ENCODE data around the gene GINS3. TPM values are rescaled to one million over a fixed set of nuclear protein-coding genes. Genes with fewer than 3 reads are reported as not detected.

The GINS3 gene
- total RNA-seq (ENCODE audit: low replicate concordance): 2.1 and 10.7 TPM in 2 replicates

- peak; percentile 89 for DNase-seq (ENCODE audit: low read depth)
- TF ChIP-seq CTCF (IDR thresholded peaks at IDR 0.05; ENCODE audit: insufficient read depth, low read length): no peak
- peak within 1 kb of the TSS; percentile 96 for H3K4me3 ChIP-seq (ENCODE audit: low read depth, low read length)
Observed at GRCh38 chr16:58392215-58393137, at the start of gene GINS3. Gene GINS3, plus strand, starts transcription at chr16:58392471. Its CDS starts 131 bp downstream, at chr16:58392602.

- TF ChIP-seq CTCF (IDR thresholded peaks at IDR 0.05; ENCODE audit: insufficient read depth, low read length): no peak
- DNase-seq (ENCODE audit: low read depth): no peak
- no peak overlapping the region for H3K4me3 ChIP-seq (ENCODE audit: low read depth, low read length)
Observed at GRCh38 chr16:58343562-58343961, 48.7 kb upstream of the GINS3 start.

- no peak overlapping the region for H3K4me3 ChIP-seq (ENCODE audit: low read depth, low read length)
- peak; percentile 19 for TF ChIP-seq CTCF (IDR thresholded peaks at IDR 0.05; ENCODE audit: insufficient read depth, low read length)
- DNase-seq (ENCODE audit: low read depth): peak; percentile 11
Observed at GRCh38 chr16:58345574-58346354, 46.5 kb upstream of the GINS3 start.

- DNase-seq (ENCODE audit: low read depth): no peak
- TF ChIP-seq CTCF (IDR thresholded peaks at IDR 0.05; ENCODE audit: insufficient read depth, low read length): no peak
- H3K4me3 ChIP-seq (ENCODE audit: low read depth, low read length): no peak overlapping the region
Observed at GRCh38 chr16:58346831-58347371, 45.4 kb upstream of the GINS3 start.

- H3K4me3 ChIP-seq (ENCODE audit: low read depth, low read length): no peak overlapping the region
- DNase-seq (ENCODE audit: low read depth): peak; percentile 26
- no peak for TF ChIP-seq CTCF (IDR thresholded peaks at IDR 0.05; ENCODE audit: insufficient read depth, low read length)
Observed at GRCh38 chr16:58348986-58349385, 43.3 kb upstream of the GINS3 start.

- no peak overlapping the region for H3K4me3 ChIP-seq (ENCODE audit: low read depth, low read length)
- no peak for TF ChIP-seq CTCF (IDR thresholded peaks at IDR 0.05; ENCODE audit: insufficient read depth, low read length)
- no peak for DNase-seq (ENCODE audit: low read depth)
Observed at GRCh38 chr16:58352690-58353089, 39.6 kb upstream of the GINS3 start.
